Adrenal gland (tissue), 5 donors: Measurements from ENCODE around the gene YBX1.
"Not testable (repeated sequence)": the region's sequence is repeated elsewhere in the genome, so short reads cannot be mapped to it uniquely, and the experiment has no call there.

Experiments used
- POLR2A ChIP-seq, 2 donors: fragments of 450-650 bp; IDR thresholded peaks; one replicate each; pipeline ENCODE4 v1.6.1; 2017; ENCODE audit warnings: antibody characterized with exemption in 2 of 2, mild to moderate bottlenecking in 2 of 2, moderate library complexity in 1 of 2
- TF ChIP-seq, protein P1 (sequence below), 6 experiments: fragments of 450-650 bp in 4 of 6; fragments of 200-600 bp in 2 of 6; sonication (generic) in 1 of 6; IDR thresholded peaks; 1 replicate in 5 of 6; 2 replicates in 1 of 6; pipeline versions ENCODE4 v1.5.1 to v1.8.0; 2016 to 2021; ENCODE audit warnings: antibody characterized with exemption in 6 of 6, mild to moderate bottlenecking in 2 of 6, moderate library complexity in 1 of 6
- donor health status: DM: no; HTN: no; CAD: no.

DNA sequence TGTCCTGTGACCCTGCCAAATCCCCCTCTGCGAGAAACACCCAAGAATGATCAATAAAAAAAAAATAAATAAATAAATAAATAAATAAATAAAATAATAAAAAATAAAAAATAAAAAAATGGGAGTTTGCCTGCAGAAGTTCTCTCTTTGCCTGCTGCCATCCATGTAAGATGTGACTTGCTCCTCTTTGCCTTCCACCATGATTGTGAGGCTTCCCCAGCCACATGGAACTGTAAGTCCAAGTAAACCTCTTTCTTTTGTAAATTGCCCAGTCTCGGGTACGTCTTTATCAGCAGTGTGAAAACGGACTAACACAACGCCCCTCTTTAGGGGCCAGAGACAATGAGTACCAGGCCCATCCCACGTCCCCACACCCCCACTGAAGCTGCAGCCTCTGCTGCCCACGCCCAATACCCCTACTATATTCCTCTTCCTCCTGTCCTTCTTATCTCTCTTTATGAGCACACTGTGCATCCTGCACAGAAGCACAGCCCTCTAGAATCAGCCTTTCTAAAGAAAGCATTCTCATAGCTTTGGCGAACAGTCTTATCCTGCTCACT lies 69.4 kb downstream of the YBX1 start:
- TF ChIP-seq POLR2A (IDR thresholded peaks at IDR 0.05) = not testable (repeated sequence)
- TF ChIP-seq, protein P1, sequence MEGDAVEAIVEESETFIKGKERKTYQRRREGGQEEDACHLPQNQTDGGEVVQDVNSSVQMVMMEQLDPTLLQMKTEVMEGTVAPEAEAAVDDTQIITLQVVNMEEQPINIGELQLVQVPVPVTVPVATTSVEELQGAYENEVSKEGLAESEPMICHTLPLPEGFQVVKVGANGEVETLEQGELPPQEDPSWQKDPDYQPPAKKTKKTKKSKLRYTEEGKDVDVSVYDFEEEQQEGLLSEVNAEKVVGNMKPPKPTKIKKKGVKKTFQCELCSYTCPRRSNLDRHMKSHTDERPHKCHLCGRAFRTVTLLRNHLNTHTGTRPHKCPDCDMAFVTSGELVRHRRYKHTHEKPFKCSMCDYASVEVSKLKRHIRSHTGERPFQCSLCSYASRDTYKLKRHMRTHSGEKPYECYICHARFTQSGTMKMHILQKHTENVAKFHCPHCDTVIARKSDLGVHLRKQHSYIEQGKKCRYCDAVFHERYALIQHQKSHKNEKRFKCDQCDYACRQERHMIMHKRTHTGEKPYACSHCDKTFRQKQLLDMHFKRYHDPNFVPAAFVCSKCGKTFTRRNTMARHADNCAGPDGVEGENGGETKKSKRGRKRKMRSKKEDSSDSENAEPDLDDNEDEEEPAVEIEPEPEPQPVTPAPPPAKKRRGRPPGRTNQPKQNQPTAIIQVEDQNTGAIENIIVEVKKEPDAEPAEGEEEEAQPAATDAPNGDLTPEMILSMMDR (IDR thresholded peaks at IDR 0.05) = not testable (repeated sequence)
